ENCODE data around the gene HBA1. TPM values are rescaled to one million over a fixed set of nuclear protein-coding genes. Genes with fewer than 3 reads are reported as not detected.
A peak's percentile ranks its signal among the peaks of the same experiment; 100 is the strongest.
"Not testable (repeated sequence)": the region's sequence is repeated elsewhere in the genome, so short reads cannot be mapped to it uniquely, and the experiment has no call there.

The HBA1 gene
- total and polyA plus RNA-seq, 7 donors = 6.1 to 1,513 (median 22.5) TPM

DNA sequence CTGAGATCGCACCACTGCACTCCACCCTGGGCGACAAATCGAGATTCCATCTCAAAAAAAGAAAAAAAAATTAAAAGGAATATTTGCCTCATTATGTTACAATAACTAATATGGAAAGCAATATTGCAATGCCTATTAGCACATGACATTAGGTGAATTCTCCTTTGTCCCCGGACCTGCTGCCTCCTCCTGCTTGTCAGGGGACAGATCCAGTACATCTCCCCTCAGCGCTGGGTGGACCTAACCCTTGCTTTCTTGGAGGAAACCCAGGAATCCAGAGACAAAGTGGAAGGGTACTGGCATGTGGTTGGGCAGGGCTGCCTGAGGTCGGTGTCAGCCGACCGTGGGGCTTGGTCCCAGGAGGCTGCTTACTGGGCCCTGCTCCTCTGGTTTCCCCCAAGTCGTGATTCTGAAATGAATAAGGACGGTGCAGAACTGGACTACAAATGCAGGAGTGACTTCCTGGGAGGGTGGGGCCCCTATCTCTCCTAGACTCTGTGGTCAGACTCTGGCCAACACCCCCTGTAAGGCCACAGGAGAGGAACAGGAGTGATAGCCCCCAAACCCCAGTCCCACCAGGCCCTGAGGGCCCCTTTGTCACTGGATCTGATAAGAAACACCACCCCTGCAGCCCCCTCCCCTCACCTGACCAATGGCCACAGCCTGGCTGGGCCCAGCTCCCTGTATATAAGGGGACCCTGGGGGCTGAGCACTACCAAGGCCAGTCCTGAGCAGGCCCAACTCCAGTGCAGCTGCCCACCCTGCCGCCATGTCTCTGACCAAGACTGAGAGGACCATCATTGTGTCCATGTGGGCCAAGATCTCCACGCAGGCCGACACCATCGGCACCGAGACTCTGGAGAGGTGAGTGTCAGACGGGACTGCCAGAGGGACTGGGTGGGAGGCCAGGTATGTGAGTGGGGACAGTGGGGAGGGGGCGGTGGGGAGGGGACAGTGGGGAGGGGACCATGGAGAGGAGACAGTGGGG lies 24.0 kb upstream of the HBA1 start, which contains the start of gene HBZ:
TSS of gene HBZ (plus strand) at position 504 of the 988 bp plus-strand sequence. CDS start at position 770, 266 bp downstream.
- no peak within 1 kb of the TSS for H3K4me3 ChIP-seq
- TF ChIP-seq, protein P1, sequence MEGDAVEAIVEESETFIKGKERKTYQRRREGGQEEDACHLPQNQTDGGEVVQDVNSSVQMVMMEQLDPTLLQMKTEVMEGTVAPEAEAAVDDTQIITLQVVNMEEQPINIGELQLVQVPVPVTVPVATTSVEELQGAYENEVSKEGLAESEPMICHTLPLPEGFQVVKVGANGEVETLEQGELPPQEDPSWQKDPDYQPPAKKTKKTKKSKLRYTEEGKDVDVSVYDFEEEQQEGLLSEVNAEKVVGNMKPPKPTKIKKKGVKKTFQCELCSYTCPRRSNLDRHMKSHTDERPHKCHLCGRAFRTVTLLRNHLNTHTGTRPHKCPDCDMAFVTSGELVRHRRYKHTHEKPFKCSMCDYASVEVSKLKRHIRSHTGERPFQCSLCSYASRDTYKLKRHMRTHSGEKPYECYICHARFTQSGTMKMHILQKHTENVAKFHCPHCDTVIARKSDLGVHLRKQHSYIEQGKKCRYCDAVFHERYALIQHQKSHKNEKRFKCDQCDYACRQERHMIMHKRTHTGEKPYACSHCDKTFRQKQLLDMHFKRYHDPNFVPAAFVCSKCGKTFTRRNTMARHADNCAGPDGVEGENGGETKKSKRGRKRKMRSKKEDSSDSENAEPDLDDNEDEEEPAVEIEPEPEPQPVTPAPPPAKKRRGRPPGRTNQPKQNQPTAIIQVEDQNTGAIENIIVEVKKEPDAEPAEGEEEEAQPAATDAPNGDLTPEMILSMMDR (IDR thresholded peaks at IDR 0.05) = no peak
- H3K36me3 ChIP-seq (ENCODE audit: insufficient read depth in 1 of 2, low read depth in 1 of 2) = no peaks in the 10 kb centered on the region
- no peak within 1 kb of the TSS for H3K27ac ChIP-seq
- DNase-seq (no peak), ATAC-seq (peak in 1 of 4 donors; percentile 25)
- H3K4me1 ChIP-seq = peaks cover 7% of the 10 kb centered on the region
- intact Hi-C loops (cut with DNase I) = no loop called here
- no peaks in the 10 kb centered on the region for H3K9me3 ChIP-seq
- 67 to 81% (median 70%) methylated on average over 17 of the region's 17 CpGs for WGBS, 3 donors
- H3K27me3 ChIP-seq (ENCODE audit: insufficient read depth in 3 of 3, low read length in 2 of 3) = peaks cover 0 to 49% (median 9%) of the 10 kb centered on the region in 3 donors

DNA sequence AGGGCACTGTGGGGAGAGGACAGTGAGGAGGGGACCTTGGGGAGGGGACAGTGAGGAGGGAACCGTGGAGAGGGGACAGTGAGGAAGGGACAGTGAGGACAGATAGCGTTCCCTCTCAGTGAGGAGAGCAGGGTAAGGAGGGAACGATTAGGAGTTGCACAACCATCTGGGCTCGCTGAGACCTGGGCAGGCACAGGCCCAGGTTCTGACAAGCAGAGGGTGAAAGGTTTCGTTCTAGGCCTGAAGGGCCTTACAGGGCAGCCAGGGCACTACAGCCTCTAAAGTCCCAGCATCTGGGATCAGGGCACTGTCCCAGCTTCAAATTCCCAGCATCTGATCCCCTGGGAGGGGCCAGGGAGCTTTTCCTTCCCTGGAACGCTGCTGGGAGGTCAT lies 23.4 kb upstream of the HBA1 start:
- intact Hi-C loops (cut with DNase I); H3K27ac ChIP-seq; H3K36me3 ChIP-seq (ENCODE audit: insufficient read depth in 1 of 2, low read depth in 1 of 2); DNase-seq; H3K4me3 ChIP-seq; H3K4me1 ChIP-seq; H3K9me3 ChIP-seq: not testable (repeated sequence)
- WGBS, 3 donors = 36 to 58% (median 53%) methylated on average over 3 to 4 of the region's 6 CpGs
- peak in 1 of 4 donors; percentile 29 for ATAC-seq
- peaks cover 0 to 54% (median 9%) of the 10 kb centered on the region in 3 donors for H3K27me3 ChIP-seq (ENCODE audit: insufficient read depth in 3 of 3, low read length in 2 of 3)

DNA sequence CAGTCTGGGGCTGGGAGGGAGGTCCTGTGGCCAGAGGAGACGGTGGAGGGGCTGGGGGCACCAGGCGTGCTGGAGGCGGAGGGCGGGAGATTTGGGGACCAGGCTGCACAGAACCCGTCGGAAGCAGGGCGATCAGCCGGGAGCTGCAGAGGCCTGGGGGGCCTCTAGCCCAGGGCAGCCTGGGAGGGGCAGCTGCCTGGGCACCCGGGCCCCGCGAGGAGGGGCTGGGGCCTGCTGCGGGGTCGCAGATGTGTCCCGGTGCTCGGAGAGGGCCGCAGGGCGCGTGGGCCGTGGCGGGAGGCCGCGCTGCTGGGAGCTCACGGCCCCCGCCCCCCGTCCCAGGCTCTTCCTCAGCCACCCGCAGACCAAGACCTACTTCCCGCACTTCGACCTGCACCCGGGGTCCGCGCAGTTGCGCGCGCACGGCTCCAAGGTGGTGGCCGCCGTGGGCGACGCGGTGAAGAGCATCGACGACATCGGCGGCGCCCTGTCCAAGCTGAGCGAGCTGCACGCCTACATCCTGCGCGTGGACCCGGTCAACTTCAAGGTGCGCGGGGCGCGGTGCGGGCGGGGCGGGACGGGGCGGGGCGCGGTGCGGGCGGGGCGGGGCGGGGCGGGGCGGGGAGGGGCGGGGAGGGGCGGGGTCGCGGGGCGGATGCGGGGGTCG lies 22.8 kb upstream of the HBA1 start:
- H3K36me3 ChIP-seq (ENCODE audit: insufficient read depth in 1 of 2, low read depth in 1 of 2); H3K4me1 ChIP-seq; H3K9me3 ChIP-seq; H3K27ac ChIP-seq; DNase-seq; H3K4me3 ChIP-seq; intact Hi-C loops (cut with DNase I): not testable (repeated sequence)
- ATAC-seq = peak in 2 of 4 donors; percentile 27 to 38
- no CpG with 5 or more reads among the region's 74 CpGs for WGBS, 3 donors
- peaks cover 0 to 54% (median 9%) of the 10 kb centered on the region in 3 donors for H3K27me3 ChIP-seq (ENCODE audit: insufficient read depth in 3 of 3, low read length in 2 of 3)

DNA sequence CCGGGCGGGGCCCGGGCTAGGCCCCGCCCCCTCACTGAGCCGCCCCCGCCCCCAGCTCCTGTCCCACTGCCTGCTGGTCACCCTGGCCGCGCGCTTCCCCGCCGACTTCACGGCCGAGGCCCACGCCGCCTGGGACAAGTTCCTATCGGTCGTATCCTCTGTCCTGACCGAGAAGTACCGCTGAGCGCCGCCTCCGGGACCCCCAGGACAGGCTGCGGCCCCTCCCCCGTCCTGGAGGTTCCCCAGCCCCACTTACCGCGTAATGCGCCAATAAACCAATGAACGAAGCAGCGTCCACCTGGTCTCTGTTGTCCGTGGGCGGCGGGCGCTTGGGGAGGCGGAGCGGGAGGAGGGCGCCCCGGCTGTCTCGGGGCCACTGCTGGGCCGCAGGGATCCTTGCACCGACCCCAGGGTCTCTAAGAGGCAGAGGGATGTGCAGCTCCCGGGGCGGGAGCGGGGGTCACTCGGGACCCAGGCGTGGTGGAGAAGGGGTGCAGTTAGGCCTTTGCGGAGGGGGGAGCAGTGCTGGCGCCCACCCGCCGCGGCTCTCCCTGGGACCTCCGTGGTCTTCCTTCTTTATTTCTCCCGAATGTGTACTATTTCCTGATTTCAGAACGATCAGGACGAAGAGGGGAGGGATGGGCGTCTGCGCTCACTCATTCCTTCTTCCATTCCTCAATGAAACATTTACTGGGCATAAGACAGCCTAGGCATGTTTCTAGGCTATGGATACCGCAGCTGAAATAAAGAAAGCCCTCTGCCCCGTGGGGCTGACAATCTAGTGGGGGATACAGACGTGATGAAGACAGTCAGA lies 22.1 kb upstream of the HBA1 start:
- TF ChIP-seq, protein P1 (IDR thresholded peaks at IDR 0.05) = no peak
- Histone ChIP-seq H3K36me3 (ENCODE audit: insufficient read depth in 1 of 2, low read depth in 1 of 2) (no peaks in the 10 kb centered on the region), H3K27ac (no peak overlapping the region), H3K9me3 (no peaks in the 10 kb centered on the region), H3K4me1 (peaks cover 7% of the 10 kb centered on the region), H3K27me3 (ENCODE audit: insufficient read depth in 3 of 3, low read length in 2 of 3) (peaks cover 0 to 52% (median 7%) of the 10 kb centered on the region in 3 donors), H3K4me3 (peak overlapping the region; percentile 63)
- intact Hi-C loops (cut with DNase I) = no loop called here
- WGBS, 3 donors = 1% methylated on average over 48 to 55 of the region's 59 CpGs
- DNase-seq (no peak), ATAC-seq (peak in 3 of 4 donors; percentile 43 to 72 (median 57))

DNA sequence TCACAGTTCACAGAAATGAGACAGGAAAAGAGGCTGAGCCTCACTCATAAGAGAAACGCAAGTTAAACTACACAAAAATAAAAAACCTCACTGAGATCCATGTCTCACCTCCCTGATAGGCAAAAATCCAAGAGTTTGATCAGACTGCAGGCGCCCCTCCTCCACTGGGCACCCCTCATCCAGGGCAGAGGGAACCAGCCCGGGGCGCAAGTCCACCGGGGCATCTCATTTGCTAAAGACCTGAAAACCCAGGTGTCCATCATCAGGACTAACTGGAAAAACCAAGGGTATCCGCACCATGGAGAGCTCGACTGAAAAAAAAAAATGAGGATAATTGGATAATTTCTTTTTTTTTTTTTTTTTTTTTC lies 21.5 kb upstream of the HBA1 start:
- Histone ChIP-seq H3K27ac (no peak overlapping the region), H3K9me3 (no peaks in the 10 kb centered on the region), H3K4me3 (peak overlapping the region; percentile 63), H3K36me3 (ENCODE audit: insufficient read depth in 1 of 2, low read depth in 1 of 2) (no peaks in the 10 kb centered on the region), H3K4me1 (peaks cover 7% of the 10 kb centered on the region), H3K27me3 (ENCODE audit: insufficient read depth in 3 of 3, low read length in 2 of 3) (peaks cover 0 to 47% (median 7%) of the 10 kb centered on the region in 3 donors)
- intact Hi-C loops (cut with DNase I) = no loop called here
- no peak for DNase-seq
- no peak for ATAC-seq
- TF ChIP-seq, protein P1 (IDR thresholded peaks at IDR 0.05) = no peak
- WGBS, 3 donors = 61 to 67% (median 63%) methylated on average over 7 of the region's 7 CpGs

All from psoas muscle (tissue), 8 donors.